ENCODE results near the gene GABBR2. TPM values are rescaled to one million over a fixed set of nuclear protein-coding genes. Genes with fewer than 3 reads are reported as not detected.

Gene GABBR2
- total RNA-seq, 3 donors from 2014 or later: not detected

- H3K36me3 ChIP-seq: no peaks in the 10 kb centered on the region
- intact Hi-C loops (cut with DNase I; ENCODE audit: low total_unique reads): no loop called here
- TF ChIP-seq POLR2AphosphoS5 (IDR thresholded peaks at IDR 0.05): no peak
- TF ChIP-seq, protein P1, sequence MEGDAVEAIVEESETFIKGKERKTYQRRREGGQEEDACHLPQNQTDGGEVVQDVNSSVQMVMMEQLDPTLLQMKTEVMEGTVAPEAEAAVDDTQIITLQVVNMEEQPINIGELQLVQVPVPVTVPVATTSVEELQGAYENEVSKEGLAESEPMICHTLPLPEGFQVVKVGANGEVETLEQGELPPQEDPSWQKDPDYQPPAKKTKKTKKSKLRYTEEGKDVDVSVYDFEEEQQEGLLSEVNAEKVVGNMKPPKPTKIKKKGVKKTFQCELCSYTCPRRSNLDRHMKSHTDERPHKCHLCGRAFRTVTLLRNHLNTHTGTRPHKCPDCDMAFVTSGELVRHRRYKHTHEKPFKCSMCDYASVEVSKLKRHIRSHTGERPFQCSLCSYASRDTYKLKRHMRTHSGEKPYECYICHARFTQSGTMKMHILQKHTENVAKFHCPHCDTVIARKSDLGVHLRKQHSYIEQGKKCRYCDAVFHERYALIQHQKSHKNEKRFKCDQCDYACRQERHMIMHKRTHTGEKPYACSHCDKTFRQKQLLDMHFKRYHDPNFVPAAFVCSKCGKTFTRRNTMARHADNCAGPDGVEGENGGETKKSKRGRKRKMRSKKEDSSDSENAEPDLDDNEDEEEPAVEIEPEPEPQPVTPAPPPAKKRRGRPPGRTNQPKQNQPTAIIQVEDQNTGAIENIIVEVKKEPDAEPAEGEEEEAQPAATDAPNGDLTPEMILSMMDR (IDR thresholded peaks at IDR 0.05): no peak
- TF ChIP-seq POLR2A (IDR thresholded peaks at IDR 0.05): no peak
- H3K4me1 ChIP-seq: no peaks in the 10 kb centered on the region
- H3K9me3 ChIP-seq: no peaks in the 10 kb centered on the region
- H3K27ac ChIP-seq: no peak overlapping the region
- no peaks in the 10 kb centered on the region for H3K27me3 ChIP-seq
- H3K4me3 ChIP-seq: no peak overlapping the region
- no peak for DNase-seq (ENCODE audit: low spot score in 2 of 2)
Measured at GRCh38 chr9:98565152-98566135, 143.3 kb downstream of the GABBR2 start.

DNA sequence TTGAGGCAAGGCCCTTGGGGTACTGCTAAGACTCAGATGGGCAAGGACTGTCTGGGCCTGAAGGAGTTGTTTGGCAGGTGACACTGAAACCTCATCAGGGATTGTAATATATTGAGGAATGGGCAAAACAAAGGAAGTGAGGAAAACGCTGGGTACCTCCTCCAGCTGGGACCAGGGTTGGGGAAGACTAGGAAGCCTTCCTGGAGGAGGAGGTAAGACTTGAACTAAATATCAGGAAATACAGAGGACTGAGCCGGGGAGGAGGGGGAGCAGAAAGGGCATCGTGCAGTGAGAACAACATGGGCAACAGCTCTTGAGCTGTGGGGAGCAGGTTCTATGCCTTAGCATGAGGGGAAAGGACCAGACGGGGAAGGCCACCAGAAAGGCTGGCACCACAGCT is 144.0 kb downstream of the GABBR2 start:
- no peak overlapping the region for H3K27ac ChIP-seq
- H3K9me3 ChIP-seq: no peaks in the 10 kb centered on the region
- no peaks in the 10 kb centered on the region for H3K4me1 ChIP-seq
- no peaks in the 10 kb centered on the region for H3K36me3 ChIP-seq
- intact Hi-C loops (cut with DNase I; ENCODE audit: low total_unique reads): no loop called here
- DNase-seq (ENCODE audit: low spot score in 2 of 2): no peak
- TF ChIP-seq, protein P1 (IDR thresholded peaks at IDR 0.05): no peak
- H3K27me3 ChIP-seq: no peaks in the 10 kb centered on the region
- no peak overlapping the region for H3K4me3 ChIP-seq

DNA sequence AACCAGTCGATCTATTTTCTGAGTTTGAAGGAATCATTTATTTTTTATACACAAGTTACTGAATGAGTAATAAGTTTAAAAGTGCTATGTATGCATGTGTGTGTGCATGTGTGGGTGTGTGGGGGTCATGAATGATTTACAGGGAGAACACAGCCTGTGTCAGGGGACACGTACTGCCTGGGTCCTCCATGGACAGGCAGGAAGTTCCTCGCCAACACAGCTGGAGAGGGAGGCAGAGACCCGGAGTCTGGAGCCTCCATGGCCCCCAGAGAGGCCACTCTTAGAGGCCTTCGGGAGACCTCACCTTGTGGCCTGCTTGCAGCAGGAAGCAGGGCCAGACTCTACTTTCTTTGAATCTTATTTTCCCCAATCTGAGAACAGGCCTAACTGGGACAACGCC is 144.7 kb downstream of the GABBR2 start:
- no peak for DNase-seq (ENCODE audit: low spot score in 2 of 2)
- Histone ChIP-seq H3K4me3 (no peak overlapping the region), H3K27me3 (no peaks in the 10 kb centered on the region), H3K36me3 (no peaks in the 10 kb centered on the region), H3K9me3 (no peaks in the 10 kb centered on the region), H3K4me1 (no peaks in the 10 kb centered on the region), H3K27ac (no peak overlapping the region)
- TF ChIP-seq, protein P1 (IDR thresholded peaks at IDR 0.05): no peak
- TF ChIP-seq POLR2A (IDR thresholded peaks at IDR 0.05) (no peak), POLR2AphosphoS5 (IDR thresholded peaks at IDR 0.05) (no peak)
- intact Hi-C loops (cut with DNase I; ENCODE audit: low total_unique reads): no loop called here

DNA sequence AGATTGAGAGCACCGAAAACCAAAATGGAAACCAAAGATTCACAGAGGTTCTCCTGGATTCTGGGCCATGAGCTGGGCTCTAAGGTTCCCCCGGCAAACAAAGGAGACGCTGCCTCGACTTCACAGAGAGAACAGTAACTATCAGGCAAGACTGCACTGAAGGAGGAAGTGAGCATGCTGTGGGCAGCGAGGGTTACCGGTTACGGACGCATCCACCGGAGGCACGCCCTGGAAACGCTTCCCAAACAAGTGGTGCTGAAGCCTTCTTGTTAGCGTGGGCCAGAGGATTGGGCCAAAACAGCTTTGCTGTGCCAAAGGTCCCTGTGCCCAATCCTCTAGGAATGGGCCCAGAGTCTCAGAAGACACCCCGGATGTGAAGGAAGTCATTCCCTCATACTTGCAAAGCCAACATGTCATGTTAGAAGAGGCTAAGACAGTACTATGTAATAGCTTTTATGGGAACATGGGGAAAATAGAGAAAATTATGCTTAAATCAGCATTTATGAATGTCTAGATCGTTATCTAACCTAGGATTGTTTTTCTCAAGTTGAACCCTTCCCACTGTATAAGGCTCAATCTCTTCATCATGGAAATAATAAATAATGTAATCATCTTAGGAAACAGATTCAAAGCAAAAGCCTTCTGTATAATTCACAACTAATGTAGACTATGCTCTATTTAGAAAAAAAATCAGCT is 145.4 kb downstream of the GABBR2 start:
- no peaks in the 10 kb centered on the region for H3K9me3 ChIP-seq
- no peak overlapping the region for H3K4me3 ChIP-seq
- no peak for DNase-seq (ENCODE audit: low spot score in 2 of 2)
- no peaks in the 10 kb centered on the region for H3K36me3 ChIP-seq
- intact Hi-C loops (cut with DNase I; ENCODE audit: low total_unique reads): no loop called here
- TF ChIP-seq POLR2AphosphoS5 (IDR thresholded peaks at IDR 0.05) (no peak), POLR2A (IDR thresholded peaks at IDR 0.05) (no peak)
- TF ChIP-seq, protein P1 (IDR thresholded peaks at IDR 0.05): no peak
- no peak overlapping the region for H3K27ac ChIP-seq
- H3K27me3 ChIP-seq: no peaks in the 10 kb centered on the region
- H3K4me1 ChIP-seq: no peaks in the 10 kb centered on the region

DNA sequence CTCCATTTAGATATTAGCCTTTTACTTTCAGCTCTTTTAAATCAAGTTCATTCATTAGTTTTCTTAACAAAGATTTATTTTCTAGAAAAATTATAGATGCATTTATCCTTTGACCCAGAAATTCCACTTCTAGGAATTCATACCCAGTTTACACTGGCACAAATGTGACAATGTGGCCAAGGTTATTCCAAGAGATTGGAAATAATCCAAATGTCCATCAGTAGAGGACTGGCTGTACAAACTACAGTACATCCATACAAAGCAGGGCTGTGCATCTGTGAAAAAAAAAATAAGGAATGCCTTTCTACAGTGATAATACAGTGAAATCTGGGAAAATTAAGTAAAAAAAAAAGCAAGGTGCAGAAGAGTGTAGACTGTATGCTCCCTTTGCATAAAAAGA is 149.2 kb downstream of the GABBR2 start:
- TF ChIP-seq POLR2AphosphoS5 (IDR thresholded peaks at IDR 0.05) (no peak), POLR2A (IDR thresholded peaks at IDR 0.05) (no peak)
- TF ChIP-seq, protein P1 (IDR thresholded peaks at IDR 0.05): no peak
- Histone ChIP-seq H3K36me3 (no peaks in the 10 kb centered on the region), H3K27ac (no peak overlapping the region), H3K4me1 (no peaks in the 10 kb centered on the region), H3K4me3 (no peak overlapping the region), H3K9me3 (no peaks in the 10 kb centered on the region), H3K27me3 (no peaks in the 10 kb centered on the region)
- no peak for DNase-seq (ENCODE audit: low spot score in 2 of 2)
- intact Hi-C loops (cut with DNase I; ENCODE audit: low total_unique reads): no loop called here

Data from breast epithelium (tissue), 4 donors.